Mucosa of descending colon (tissue), 3 donors: ENCODE results near the gene SNCA. TPM values are rescaled to one million over a fixed set of nuclear protein-coding genes. Genes with fewer than 3 reads are reported as not detected.

ENCODE experiments used
- ATAC-seq: fragments of 200-7000 bp; cut with Tn5 transposase; one replicate; pipeline ENCODE4 v1.9.1; 2020; ENCODE audit warnings: mild to moderate bottlenecking, moderate library complexity
- DNase-seq, 3 donors: peaks; one replicate each; pipeline ENCODE4 v3.0.0-alpha.2; 2020
- H3K36me3 ChIP-seq: fragments of 200-600 bp; one replicate; pipeline ENCODE4 v1.8.0; 2021; ENCODE audit warnings: low read depth, mild to moderate bottlenecking
- H3K4me1 ChIP-seq: fragments of 200-600 bp; one replicate; pipeline ENCODE4 v1.8.0; 2021; ENCODE audit warnings: low read depth, mild to moderate bottlenecking
- H3K4me3 ChIP-seq: fragments of 200-600 bp; one replicate; pipeline ENCODE4 v1.8.0; 2021; ENCODE audit warnings: mild to moderate bottlenecking
- H3K9me3 ChIP-seq: fragments of 200-600 bp; one replicate; pipeline ENCODE4 v1.8.0; 2021; ENCODE audit warnings: mild to moderate bottlenecking
- intact Hi-C, 2 donors: fragments of 100-400 bp; cut with DNase I in 1 of 2; cut with micrococcal nuclease in 1 of 2; formaldehyde crosslinking; loops; one replicate each; pipeline versions ENCODE4 v1.11.0 to v1.11.1; 2022; cut with DNase I, micrococcal nuclease
- total RNA-seq, 3 donors: library from RNA; stranded (reverse); fragmentation: NEBNext Ultra II Directional in 2 of 3; extraction: Animal tissue kit (Norgen Biotek cat#: 25700) in 2 of 3; gene quantifications; one replicate each; pipeline versions ENCODE4 v1.2.1 to v1.2.4, GENCODE V29; 2021 to 2023
- TF ChIP-seq, protein P1 (sequence below): fragments of 200-600 bp; IDR thresholded peaks from one replicate; pipeline ENCODE4 v1.8.0; 2022; ENCODE audit warnings: antibody characterized with exemption, mild to moderate bottlenecking
- donor health status: DM: no; HTN: no; CAD: no; lungs with moderate emphysema.
- donor health status: DM: no; HTN: no; CAD: no.
- donor health status: DM: no; HTN: yes; CAD: no.

The SNCA gene
- total RNA-seq, 3 donors from 2014 or later, result 0.43 to 17.9 (median 3.1) TPM

- ATAC-seq (no peak), DNase-seq (no peak)
- TF ChIP-seq, protein P1, sequence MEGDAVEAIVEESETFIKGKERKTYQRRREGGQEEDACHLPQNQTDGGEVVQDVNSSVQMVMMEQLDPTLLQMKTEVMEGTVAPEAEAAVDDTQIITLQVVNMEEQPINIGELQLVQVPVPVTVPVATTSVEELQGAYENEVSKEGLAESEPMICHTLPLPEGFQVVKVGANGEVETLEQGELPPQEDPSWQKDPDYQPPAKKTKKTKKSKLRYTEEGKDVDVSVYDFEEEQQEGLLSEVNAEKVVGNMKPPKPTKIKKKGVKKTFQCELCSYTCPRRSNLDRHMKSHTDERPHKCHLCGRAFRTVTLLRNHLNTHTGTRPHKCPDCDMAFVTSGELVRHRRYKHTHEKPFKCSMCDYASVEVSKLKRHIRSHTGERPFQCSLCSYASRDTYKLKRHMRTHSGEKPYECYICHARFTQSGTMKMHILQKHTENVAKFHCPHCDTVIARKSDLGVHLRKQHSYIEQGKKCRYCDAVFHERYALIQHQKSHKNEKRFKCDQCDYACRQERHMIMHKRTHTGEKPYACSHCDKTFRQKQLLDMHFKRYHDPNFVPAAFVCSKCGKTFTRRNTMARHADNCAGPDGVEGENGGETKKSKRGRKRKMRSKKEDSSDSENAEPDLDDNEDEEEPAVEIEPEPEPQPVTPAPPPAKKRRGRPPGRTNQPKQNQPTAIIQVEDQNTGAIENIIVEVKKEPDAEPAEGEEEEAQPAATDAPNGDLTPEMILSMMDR, result no peak
- no peaks in the 10 kb centered on the region for H3K9me3 ChIP-seq
- intact Hi-C loops, result no loop called here
- no peak overlapping the region for H3K4me3 ChIP-seq
- H3K4me1 ChIP-seq, result no peaks in the 10 kb centered on the region
- no peaks in the 10 kb centered on the region for H3K36me3 ChIP-seq
These were observed 162.0 kb downstream of the SNCA start for GRCh38 chr4:89674876-89675459.

Other genes starting within 250 kb of the SNCA start
- gene MMRN1, start 57.7 kb upstream of the SNCA start, total RNA-seq, result 10 to 100 TPM in 2 of 3 donors, 1 to 10 TPM in 1; 8.8 to 40.1 (median 25.2) TPM